Measurements from ENCODE around the gene ASB2. TPM values are rescaled to one million over a fixed set of nuclear protein-coding genes. Genes with fewer than 3 reads are reported as not detected.

Gene ASB2
- polyA plus RNA-seq, 4 donors, result 0.30 to 0.58 (median 0.40) TPM

DNA sequence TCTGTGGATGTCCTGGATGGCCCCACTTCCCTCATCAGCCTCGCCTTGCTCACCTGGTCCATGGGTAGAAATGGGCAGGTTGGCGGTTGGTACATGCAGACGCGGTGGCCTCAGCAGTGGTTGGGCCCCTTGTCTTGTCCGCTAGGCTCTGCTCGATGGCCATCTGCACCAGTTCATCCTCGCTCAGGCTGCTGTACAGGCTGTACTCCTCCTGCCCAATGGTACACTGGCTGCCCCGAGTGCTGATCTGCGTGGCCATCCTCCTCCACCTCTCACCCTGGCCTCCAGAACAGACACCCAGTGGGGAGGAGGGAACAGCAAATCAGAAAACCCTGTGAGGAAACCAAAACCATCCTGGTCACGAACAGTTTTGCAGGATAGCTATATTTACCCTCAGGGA lies 12.1 kb downstream of the ASB2 start:
- no peak for DNase-seq (ENCODE audit: low read depth in 4 of 4, low spot score in 3 of 4)

DNA sequence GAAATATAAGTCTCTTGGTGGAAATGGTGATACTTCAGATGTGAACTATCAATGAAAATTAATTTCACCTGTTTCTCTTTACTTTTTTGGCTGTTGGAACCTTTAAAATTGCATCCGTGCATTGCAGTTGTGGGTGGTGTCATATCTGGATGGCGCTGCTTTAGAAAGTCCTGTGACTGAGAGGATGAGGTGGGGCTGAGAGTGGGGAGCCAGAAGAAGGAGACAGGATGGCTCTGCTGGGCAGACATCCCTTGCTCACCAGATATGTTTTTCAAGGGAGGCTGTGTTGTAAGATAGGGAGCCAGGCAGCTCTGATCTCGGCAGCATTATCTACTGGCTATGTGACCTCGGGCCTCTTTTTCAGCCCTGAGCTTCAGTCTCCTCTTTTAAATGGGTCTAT lies 12.7 kb downstream of the ASB2 start:
- DNase-seq (ENCODE audit: low read depth in 4 of 4, low spot score in 3 of 4), result no peak

- DNase-seq (ENCODE audit: low read depth in 4 of 4, low spot score in 3 of 4), result no peak
Observed at GRCh38 chr14:93962701-93963601, 13.4 kb downstream of the ASB2 start.

DNA sequence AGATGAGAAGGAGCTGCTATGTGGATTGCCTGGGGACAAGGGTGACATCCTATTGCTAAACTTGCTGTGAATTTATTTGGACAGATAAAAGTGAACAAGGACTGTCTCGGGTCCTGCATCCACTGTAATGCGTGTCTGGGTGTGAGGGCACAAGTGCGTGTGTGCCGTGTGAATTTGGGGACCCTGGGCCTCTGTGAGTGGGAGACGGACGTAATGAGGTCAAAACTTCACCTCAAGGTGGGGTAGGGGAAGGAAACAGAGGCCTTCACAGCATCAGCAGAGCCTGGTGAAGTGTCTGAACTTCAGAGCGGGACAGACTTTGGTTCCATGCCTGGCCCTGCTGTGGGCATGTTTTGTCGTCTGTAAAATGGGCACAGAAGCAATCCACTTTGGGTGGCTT lies 14.8 kb downstream of the ASB2 start:
- no peak for DNase-seq (ENCODE audit: low read depth in 4 of 4, low spot score in 3 of 4)

DNA sequence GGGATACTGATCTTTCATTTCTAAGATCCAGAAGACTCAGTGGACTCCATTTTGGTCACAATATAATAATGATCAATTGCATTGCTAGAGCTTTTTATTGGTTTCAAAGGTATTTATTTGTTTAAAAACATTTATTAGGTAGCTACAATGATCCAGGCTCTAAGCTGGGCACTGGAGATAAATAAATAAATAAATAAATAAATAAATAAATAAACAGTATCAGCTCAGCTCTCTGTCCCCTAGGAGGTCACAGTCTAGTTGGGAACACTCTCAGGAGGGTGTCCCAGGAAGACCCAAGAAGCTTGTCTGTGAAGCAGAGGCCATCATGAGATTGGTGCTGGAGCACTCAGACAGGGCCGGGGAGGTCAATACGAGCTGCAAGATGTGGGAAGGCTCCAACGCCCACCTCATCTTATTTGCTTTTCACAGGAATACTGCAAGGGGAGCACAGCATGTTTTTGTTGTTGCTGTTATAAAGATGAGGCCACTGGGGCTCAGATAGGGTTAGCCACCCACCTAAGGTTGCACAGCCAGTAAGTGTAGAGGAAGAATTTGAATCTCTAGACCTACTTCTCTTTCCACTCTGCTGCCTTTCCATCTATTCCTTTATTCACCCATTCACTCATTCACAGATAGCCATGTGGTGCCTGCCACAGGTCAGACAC lies 15.5 kb downstream of the ASB2 start:
- DNase-seq (ENCODE audit: low read depth in 4 of 4, low spot score in 3 of 4), result no peak

- no peak for DNase-seq (ENCODE audit: low read depth in 4 of 4, low spot score in 3 of 4)
Observed at GRCh38 chr14:93960108-93960475, 16.3 kb downstream of the ASB2 start.

- no peak for DNase-seq (ENCODE audit: low read depth in 4 of 4, low spot score in 3 of 4)
Observed at GRCh38 chr14:93959239-93960107, 16.9 kb downstream of the ASB2 start.

DNA sequence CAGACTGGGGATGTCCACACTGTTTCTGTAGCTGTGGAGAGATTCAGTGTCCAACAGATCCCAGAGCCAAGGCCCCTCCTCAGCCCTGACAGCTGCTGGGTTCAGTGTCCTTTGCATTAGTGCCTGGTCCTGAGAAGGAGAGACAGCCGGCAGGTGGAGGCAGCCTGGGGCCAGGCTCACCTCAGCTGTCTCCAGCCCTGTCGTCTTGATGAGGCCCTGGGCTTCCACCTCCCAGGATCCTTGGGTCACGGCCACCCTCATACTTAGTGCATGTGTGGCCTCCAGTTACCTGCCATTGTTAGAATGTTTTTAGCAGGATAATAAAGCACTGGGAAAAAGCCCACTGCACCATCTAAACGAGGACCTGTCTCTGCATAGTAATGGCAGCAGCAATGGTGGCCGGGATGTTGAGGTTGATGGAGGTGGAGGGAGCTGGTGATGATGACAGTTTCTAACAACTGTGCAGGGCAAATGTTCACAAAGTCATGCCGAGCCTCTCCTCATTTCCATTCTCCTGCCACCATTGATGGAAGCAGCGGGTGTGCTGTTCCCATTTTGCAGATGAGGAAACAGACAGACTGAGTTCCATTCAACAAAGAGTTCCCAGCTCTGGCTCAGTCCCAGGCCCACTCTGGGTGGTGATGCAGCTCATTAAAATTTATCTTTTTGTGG lies 17.7 kb downstream of the ASB2 start:
- no peak for DNase-seq (ENCODE audit: low read depth in 4 of 4, low spot score in 3 of 4)

DNA sequence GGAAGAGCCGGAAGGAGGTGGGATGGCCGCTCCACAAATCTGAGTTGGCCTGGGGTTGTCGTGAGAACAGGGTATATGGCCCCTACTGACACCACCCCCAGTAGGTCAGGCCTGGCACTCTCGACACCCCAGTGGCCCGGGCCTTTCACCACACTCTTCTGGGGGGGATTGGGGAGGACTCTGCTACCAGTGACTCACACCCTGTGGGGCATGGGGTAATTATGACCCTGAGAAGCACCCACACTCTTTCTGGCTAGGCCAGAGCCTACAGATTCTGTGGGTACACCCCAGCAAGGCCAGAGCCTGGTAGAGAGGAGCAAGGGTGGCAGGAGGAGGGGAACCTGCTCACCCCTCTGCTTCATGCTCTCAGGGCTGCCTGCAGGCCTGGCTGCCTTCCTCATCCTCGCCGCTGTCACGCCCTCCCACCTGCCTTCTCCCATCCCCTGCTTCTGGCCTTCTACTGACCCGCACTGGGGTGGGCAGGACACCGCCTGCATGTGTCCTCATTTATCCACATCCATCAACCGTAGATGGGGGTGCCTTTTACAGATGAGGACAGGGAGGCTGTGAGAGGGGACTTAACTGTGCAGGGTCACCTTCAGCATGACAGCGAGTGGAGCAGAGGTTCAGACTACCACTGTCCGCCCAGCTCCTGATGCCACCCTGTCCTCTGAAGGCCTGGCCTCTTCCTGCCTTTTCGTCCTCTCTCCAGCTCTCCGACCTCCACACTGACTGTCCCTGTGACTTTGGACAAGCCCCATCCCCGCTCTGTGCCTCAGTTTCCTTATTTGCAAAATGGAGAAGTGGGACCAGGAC lies 18.4 kb downstream of the ASB2 start:
- DNase-seq (ENCODE audit: low read depth in 4 of 4, low spot score in 3 of 4), result no peak

DNA sequence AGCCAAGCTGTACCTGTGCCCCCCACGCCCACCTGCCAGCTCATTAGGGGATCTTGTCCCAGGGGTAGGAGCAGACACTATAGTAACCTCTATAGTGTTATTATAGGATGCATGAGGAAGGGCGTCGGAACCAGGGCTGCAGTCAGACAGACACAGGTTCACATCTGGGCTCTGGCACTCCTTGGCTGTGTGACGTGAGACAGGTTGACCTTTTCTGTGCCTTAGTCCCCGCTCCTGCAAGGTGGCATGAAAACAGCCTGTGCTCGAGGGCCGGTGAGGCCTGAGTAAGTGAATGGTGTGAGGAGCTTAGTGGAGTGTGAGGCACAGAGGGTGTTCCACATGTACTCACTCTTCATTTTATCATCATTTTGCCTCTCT lies 19.0 kb downstream of the ASB2 start:
- no peak for DNase-seq (ENCODE audit: low read depth in 4 of 4, low spot score in 3 of 4)

DNA sequence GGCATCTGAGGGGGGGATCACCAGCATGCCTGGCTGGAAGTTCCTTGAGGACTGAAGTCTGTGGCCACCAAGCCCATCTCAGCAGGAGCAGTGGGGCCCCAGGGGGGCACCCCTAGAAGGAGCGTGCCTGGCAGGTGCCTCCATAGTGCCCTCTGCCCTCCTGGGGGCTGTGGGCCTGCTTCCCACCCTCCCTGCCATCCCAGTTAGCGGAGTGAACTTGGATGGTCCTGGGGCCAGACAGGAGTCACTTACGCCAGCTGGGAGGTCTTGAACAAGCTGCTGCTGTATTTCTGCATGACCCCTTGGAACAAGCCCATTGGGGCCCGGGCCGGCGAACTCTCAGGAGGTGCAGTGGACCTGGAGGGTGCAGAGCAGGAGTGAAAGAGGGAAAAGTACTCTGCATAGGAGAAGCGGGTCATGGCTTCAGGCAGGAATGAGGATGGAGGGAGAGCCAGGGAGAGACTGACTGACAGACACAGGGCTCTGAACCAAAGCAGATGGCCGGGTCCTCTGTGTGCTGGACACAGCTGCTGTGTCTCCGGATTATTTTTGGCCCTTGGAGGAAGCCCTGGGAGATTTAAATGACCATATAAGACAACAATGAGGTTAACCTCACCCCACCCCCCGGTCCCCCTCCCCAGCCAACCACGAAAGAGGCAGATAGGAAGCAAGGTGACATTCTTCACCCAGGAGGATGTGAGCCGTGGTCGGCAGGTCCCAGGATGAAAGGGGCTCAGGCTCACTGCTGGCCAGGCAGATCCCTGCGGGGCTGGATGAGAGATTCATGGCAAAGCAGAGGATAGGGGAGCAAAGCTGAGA lies 19.6 kb downstream of the ASB2 start:
- no peak for DNase-seq (ENCODE audit: low read depth in 4 of 4, low spot score in 3 of 4)

- no peak for DNase-seq (ENCODE audit: low read depth in 4 of 4, low spot score in 3 of 4)
Observed at GRCh38 chr14:93955850-93956481, 20.4 kb downstream of the ASB2 start.

- DNase-seq (ENCODE audit: low read depth in 4 of 4, low spot score in 3 of 4), result no peak
Observed at GRCh38 chr14:93954900-93955849, 21.2 kb downstream of the ASB2 start.

DNA sequence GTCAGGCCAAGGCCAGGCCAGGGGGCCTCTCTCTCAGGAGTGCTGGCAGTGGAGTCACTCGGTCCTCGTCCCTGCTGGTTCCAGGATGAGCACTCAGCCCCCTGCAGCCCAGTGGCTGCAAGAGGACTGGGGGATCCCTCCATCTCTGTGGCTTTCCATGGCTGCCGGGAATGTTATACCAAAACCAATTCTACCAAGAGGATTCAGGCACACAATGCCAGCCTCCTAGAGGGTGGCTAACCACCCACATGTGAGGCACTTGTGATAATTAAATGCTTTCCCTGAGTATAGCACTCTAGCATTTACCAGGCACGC lies 21.9 kb downstream of the ASB2 start:
- DNase-seq (ENCODE audit: low read depth in 4 of 4, low spot score in 3 of 4), result no peak

DNA sequence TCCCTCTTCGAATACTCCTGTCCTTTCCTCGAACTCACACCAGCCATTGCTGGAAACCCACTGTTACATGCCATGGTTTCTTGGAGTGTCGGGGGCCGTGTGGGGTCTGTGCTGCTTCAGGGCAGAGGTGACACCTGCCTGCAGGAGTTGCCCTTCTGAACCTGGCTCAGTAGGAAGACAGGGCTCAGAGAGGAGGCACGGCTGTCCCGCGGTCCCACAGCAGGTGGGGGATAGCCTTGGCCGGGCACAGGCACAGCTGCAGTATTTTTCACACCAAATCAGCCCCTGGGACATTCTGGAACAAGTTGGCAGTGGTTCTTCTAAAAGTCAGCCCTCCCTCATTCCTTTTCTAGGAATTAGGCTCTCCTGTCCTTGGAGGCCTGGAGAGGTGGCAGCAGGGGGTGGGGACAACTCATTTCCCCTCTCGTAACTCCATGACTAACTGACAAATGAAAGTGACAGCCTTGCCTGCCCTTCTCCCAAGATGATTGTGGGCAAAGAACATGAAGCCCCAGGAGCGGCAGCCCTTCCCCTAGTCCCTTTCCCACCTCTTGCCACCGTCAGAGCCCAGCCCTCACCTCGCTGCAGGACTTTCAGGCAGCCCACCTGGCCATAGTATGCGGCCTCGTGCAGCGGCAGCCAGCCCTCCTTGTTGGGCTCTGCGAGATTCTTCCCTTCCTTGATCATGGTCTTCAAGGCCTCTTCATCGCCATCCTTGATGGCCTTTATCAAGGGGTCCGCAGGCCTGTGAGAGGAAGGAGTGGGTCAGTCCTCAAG lies 22.4 kb downstream of the ASB2 start:
- no peak for DNase-seq (ENCODE audit: low read depth in 4 of 4, low spot score in 3 of 4)

DNA sequence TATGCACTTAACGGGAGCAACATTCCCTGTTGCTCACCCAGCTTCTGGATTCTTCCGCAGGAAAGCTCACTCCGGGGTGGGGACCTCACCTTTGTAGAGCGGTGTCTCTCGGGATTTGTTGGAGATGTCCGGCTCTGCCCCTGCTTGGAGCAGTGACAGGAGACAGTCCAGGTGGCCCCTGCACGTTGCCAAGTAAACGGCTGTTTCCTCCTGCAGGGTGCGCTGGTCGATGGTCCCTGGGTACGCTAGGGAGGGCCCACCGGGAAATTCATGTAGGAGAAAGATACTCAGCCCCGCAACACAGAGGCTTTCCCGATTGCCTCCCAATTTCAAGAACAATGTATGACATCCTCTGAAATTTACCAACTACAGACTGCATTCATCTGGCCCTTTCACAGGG lies 23.1 kb downstream of the ASB2 start:
- DNase-seq (ENCODE audit: low read depth in 4 of 4, low spot score in 3 of 4), result no peak

GRCh38 chr14:93952829-93953228 lies 23.5 kb downstream of the ASB2 start:
- DNase-seq (ENCODE audit: low read depth in 4 of 4, low spot score in 3 of 4), result no peak

Data from right renal pelvis (tissue), 4 donors.